ENCODE data around the gene STIMATE. TPM values are rescaled to one million over a fixed set of nuclear protein-coding genes. Genes with fewer than 3 reads are reported as not detected.

STIMATE gene
- total and polyA plus RNA-seq, 2 experiments from 2014 or later, result 11.2 to 23.6 TPM

GRCh38 chr3:52895418-52895817 lies 1.9 kb downstream of the STIMATE start:
- H3K27ac ChIP-seq (ENCODE audit: low read depth), result no peak overlapping the region
- H3K27me3 Mint-ChIP-seq (ENCODE audit: insufficient read depth, low read depth, poor library complexity), result no peaks in the 10 kb centered on the region
- H3K79me2 ChIP-seq (replicated peaks; ENCODE audit: insufficient read depth), result peaks cover 44% of the 10 kb centered on the region
- no peaks in the 10 kb centered on the region for H3K9me2 ChIP-seq (ENCODE audit: insufficient read depth)
- peaks cover 16% of the 10 kb centered on the region for H3K4me1 Mint-ChIP-seq
- H3K4me2 ChIP-seq, result peak overlapping the region; percentile 84; the same call in 1 of the 2 replicates
- no peak overlapping the region for H2AFZ ChIP-seq
- 0 out of 2 replicates have a peak, but pooled peaks cover 6% of the 10 kb centered on the region for H3K27me3 ChIP-seq (ENCODE audit: insufficient read depth)
- H3K9me3 Mint-ChIP-seq, result no peaks in the 10 kb centered on the region; the same call in 2 of the 3 replicates
- peaks cover 13% of the 10 kb centered on the region for H4K20me1 ChIP-seq (replicated peaks; ENCODE audit: insufficient read depth)
- peaks cover 5% of the 10 kb centered on the region; the same call in 1 of the 3 replicates for H3K36me3 Mint-ChIP-seq (ENCODE audit: low read depth)
- DNase-seq (ENCODE audit: low spot score), result no peak
- H3F3A ChIP-seq (replicated peaks; ENCODE audit: low read depth), result peaks cover 11% of the 10 kb centered on the region
- no peak for TF ChIP-seq ZNF114 (CRISPR knock-in tag; IDR thresholded peaks at IDR 0.05)
- TF ChIP-seq EZH2 (IDR thresholded peaks at IDR 0.05; ENCODE audit: low read depth, unreplicated experiment), result no peak
- no peak for TF ChIP-seq NANOG (IDR thresholded peaks at IDR 0.05; ENCODE audit: borderline replicate concordance)
- no peak for TF ChIP-seq ETS1 (IDR thresholded peaks at IDR 0.05)
- TF ChIP-seq STAT1 (IDR thresholded peaks at IDR 0.05; ENCODE audit: unreplicated experiment), result no peak
- no peak for TF ChIP-seq POLR2AphosphoS5 (IDR thresholded peaks at IDR 0.05; ENCODE audit: low read depth)
- TF ChIP-seq CREB1 (CRISPR knock-in tag; IDR thresholded peaks at IDR 0.05; ENCODE audit: low read depth), result no peak
- TF ChIP-seq ZNF331 (CRISPR knock-in tag; IDR thresholded peaks at IDR 0.05; ENCODE audit: low read depth), result no peak
- no peak for TF ChIP-seq ZNF462 (CRISPR knock-in tag; IDR thresholded peaks at IDR 0.05)
- ATAC-seq, result no peak
- no peaks in the 10 kb centered on the region; the same call in 1 of the 2 replicates for H3K36me3 ChIP-seq (ENCODE audit: insufficient read depth)
- no peak overlapping the region for H3K4me3 ChIP-seq
- H3K4me3 Mint-ChIP-seq, result peak overlapping the region; percentile 95
- H3K4me1 ChIP-seq (ENCODE audit: insufficient read depth), result peaks cover 8% of the 10 kb centered on the region
- H3K27ac Mint-ChIP-seq, result no peak overlapping the region

All from GM23338 (cell line).